Measurements from ENCODE around the gene PDE8B. TPM values are rescaled to one million over a fixed set of nuclear protein-coding genes. Genes with fewer than 3 reads are reported as not detected.

Gene PDE8B
- total RNA-seq, 1 donor from 2014 or later, result 1.1 TPM

DNA sequence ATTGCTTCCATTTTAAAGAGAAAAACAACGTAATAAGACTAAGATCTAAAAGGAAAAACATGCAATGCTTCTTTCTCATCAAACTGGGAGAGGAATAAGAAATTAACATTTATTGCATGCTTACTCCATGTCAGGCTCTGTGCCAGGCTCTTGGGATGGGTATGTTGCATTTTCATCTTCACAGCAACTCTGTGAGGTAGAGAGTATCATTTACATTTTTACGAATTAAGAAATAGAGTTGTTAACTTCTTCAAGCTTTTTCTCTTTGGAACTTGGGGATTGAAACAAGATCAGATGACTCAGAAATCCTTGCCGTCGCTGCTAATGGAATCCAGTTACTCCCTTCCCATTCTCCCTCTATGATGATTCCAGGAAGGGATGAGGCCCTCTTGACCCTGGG is 39.5 kb downstream of the PDE8B start:
- TF ChIP-seq CTCF (IDR thresholded peaks at IDR 0.05), result no peak
- H3K9me3 Mint-ChIP-seq (ENCODE audit: low read depth), result no peaks in the 10 kb centered on the region
- H3K4me1 Mint-ChIP-seq (ENCODE audit: low read depth), result no peaks in the 10 kb centered on the region
- peaks cover 2% of the 10 kb centered on the region for H3K36me3 Mint-ChIP-seq (ENCODE audit: low read depth)
- no peak overlapping the region for H3K27ac Mint-ChIP-seq (ENCODE audit: unreplicated experiment)
- peaks cover 32% of the 10 kb centered on the region for H3K27me3 Mint-ChIP-seq (ENCODE audit: low read depth)
- no peak for DNase-seq (ENCODE audit: low spot score)
- H3K4me3 Mint-ChIP-seq (ENCODE audit: unreplicated experiment), result no peak overlapping the region

GRCh38 chr5:77251921-77252320 is 41.4 kb downstream of the PDE8B start:
- Mint-ChIP-seq H3K36me3 (ENCODE audit: low read depth) (peaks cover 4% of the 10 kb centered on the region), H3K9me3 (ENCODE audit: low read depth) (peaks cover 1% of the 10 kb centered on the region), H3K4me3 (ENCODE audit: unreplicated experiment) (no peak overlapping the region), H3K27me3 (ENCODE audit: low read depth) (peaks cover 38% of the 10 kb centered on the region), H3K27ac (ENCODE audit: unreplicated experiment) (no peak overlapping the region), H3K4me1 (ENCODE audit: low read depth) (no peaks in the 10 kb centered on the region)
- DNase-seq (ENCODE audit: low spot score), result no peak
- no peak for TF ChIP-seq CTCF (IDR thresholded peaks at IDR 0.05)

DNA sequence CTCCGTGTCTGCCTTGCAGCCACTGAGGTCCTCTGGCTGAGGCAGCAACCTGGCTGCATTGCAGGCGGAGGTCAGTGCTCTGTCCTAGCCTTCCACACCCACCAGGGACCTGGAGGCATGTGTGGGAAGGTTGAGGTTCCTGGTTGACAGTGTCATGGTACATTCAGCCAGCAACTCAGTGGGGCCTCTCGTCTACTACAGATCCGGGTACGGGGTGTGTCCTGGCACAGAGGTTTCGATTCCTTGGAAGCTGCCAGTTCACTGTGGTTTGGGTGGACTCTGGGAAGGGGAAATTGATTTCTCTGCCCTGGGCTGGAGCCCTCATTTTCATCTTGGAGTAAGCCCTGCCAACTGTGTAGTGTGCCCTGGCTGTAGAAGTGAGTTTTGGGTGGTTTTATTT is 45.1 kb downstream of the PDE8B start:
- H3K4me3 Mint-ChIP-seq (ENCODE audit: unreplicated experiment), result no peak overlapping the region
- no peak for TF ChIP-seq CTCF (IDR thresholded peaks at IDR 0.05)
- H3K27me3 Mint-ChIP-seq (ENCODE audit: low read depth), result peaks cover 42% of the 10 kb centered on the region
- H3K27ac Mint-ChIP-seq (ENCODE audit: unreplicated experiment), result no peak overlapping the region
- peaks cover 6% of the 10 kb centered on the region for H3K36me3 Mint-ChIP-seq (ENCODE audit: low read depth)
- H3K9me3 Mint-ChIP-seq (ENCODE audit: low read depth), result peaks cover 4% of the 10 kb centered on the region
- no peaks in the 10 kb centered on the region for H3K4me1 Mint-ChIP-seq (ENCODE audit: low read depth)
- DNase-seq (ENCODE audit: low spot score), result no peak

DNA sequence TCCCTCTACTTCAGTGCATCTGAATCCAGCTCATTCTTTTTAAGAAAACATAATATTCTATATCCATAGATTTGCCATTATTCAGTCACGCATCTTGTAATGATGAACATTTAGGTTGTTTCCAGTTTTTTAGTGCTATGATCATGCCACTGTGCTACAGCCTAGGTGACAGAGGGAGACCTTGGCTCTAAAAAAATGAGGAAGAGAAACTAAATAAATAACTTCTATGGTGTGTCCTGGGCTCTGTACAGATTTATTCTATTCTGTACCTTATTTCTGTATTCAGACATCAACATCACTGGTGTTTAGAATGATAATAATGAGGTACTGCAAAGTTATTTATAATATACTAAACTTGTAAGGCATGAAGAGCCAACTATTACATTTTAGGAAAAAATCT is 45.9 kb downstream of the PDE8B start:
- no peak for DNase-seq (ENCODE audit: low spot score)
- Mint-ChIP-seq H3K27ac (ENCODE audit: unreplicated experiment) (no peak overlapping the region), H3K36me3 (ENCODE audit: low read depth) (peaks cover 6% of the 10 kb centered on the region), H3K9me3 (ENCODE audit: low read depth) (peaks cover 4% of the 10 kb centered on the region), H3K27me3 (ENCODE audit: low read depth) (peaks cover 36% of the 10 kb centered on the region), H3K4me3 (ENCODE audit: unreplicated experiment) (no peak overlapping the region), H3K4me1 (ENCODE audit: low read depth) (no peaks in the 10 kb centered on the region)
- TF ChIP-seq CTCF (IDR thresholded peaks at IDR 0.05), result no peak

GRCh38 chr5:77258652-77259051 is 48.2 kb downstream of the PDE8B start:
- DNase-seq (ENCODE audit: low spot score), result no peak
- Mint-ChIP-seq H3K4me1 (ENCODE audit: low read depth) (no peaks in the 10 kb centered on the region), H3K27me3 (ENCODE audit: low read depth) (peaks cover 28% of the 10 kb centered on the region), H3K36me3 (ENCODE audit: low read depth) (peaks cover 4% of the 10 kb centered on the region), H3K4me3 (ENCODE audit: unreplicated experiment) (no peak overlapping the region), H3K9me3 (ENCODE audit: low read depth) (peaks cover 4% of the 10 kb centered on the region), H3K27ac (ENCODE audit: unreplicated experiment) (no peak overlapping the region)
- no peak for TF ChIP-seq CTCF (IDR thresholded peaks at IDR 0.05)
